Middle frontal gyrus (tissue), 1 donor: ENCODE data around the gene TSPYL4.
A peak's percentile ranks its signal among the peaks of the same experiment; 100 is the strongest.

ENCODE experiments used
- DNase-seq: peaks from one replicate; pipeline ENCODE4 v3.0.0-alpha.2; 2015; ENCODE audit warnings: low spot score; ENCODE audit errors: extremely low spot score

TSPYL4 gene

DNA sequence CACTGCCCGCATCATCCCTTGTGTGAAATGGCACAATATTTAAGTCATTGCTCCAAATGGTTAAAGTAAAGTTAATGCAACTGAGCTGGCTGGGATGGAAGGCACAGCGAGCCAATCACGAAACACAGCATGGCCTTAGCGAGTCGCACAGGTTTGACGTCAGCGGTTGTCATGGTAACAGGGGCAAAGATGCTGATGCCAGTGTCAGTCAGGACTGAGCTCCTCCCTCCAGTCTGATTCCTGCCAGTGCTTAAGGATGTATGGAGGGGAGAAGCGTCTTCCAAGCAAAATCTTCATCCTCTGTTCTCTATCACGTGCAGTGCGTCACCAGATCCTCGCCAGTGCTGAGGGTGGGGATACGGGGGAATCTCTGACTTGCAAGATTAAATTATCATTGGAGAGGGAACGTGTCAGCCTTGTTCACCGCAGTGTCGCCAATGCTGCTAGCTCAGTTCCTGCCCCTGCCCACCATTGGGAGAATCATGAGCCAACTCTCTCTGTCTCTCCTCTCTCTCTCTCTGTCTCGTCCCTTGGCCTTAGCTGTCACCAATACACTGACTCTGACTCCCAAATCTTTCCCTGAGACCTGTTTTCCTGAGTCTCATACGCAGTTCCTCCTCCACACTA is 24.5 kb downstream of the TSPYL4 start:
- peak; percentile 96 for DNase-seq

- no peak for DNase-seq
Observed at GRCh38 chr6:116223355-116223754, 30.5 kb downstream of the TSPYL4 start.

DNA sequence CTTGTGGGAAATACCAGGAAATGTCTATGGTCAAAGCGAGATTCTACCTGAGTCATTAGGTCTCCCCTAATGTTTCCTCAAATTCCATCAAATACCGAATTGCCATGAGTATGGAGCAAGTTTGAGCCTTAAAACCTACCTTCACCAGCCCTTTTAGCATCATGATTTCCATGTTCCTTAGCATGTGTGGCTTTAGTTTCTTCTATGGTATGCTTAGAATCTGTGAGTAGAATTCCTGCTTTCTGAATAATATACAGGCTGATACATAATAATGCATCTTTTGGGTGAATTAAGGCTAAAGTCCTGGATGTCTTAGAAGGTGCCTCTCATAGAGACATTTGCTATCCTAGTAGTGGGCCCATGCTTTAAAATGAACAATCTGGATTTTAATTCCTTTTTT is 32.0 kb downstream of the TSPYL4 start:
- no peak for DNase-seq

DNA sequence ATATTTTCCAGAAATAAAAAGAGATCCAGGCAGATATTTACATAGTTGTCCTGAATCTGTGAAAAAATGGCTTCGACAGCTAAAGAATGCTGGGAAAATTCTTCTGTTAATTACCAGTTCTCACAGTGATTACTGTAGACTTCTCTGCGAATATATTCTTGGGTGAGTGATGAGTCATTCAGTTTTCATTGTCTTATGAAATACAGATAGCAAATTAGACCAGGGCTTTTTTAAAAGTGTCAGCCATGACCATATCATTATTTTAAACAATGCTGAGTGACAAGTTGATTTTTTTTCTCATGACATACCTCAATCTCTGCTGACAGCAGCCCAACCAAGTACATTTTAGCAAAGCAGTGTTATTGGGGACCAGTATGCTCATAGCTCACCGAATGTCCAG is 32.8 kb downstream of the TSPYL4 start:
- no peak for DNase-seq

- no peak for DNase-seq
Observed at GRCh38 chr6:116218866-116219265, 35.0 kb downstream of the TSPYL4 start.

GRCh38 chr6:116218172-116218633 is 35.7 kb downstream of the TSPYL4 start:
- DNase-seq = no peak

DNA sequence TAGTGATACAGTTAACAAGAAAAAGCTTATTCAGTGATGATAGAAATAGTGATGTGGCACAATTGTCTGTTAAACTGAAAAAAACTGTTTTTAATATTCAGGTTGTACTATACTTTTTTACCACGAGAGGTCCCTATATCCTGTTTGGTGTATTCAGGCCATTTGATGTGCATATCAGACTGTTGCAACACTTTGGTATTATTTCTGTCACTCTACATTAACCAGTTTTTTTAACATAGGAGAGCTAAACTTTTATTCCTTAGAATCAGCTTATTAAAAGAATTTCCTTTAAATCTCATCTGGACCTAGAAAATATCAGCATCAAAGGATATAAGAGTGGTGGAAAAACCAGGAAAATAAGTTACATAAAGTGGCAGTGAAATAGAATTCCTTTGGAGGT is 36.8 kb downstream of the TSPYL4 start:
- DNase-seq = no peak

DNA sequence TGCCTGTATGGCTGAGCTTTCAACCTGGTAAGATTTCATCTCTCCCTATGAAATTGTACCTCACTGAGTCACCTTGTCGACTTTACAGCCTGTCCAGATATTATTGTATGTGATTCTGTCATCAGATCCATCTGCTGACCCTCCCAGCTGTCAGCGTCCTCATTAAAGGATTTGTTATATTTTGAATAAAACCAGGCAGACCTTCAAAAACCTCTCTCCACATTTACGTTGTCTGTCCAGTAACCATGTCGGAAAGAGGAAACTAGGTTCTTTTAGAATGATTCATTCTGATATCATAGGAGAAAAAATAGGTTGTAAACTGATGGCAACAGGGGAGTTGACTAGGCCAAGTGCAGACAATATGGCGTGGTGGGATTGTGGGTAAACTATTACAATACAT is 38.5 kb downstream of the TSPYL4 start:
- DNase-seq = no peak

GRCh38 chr6:116214681-116215080 is 39.2 kb downstream of the TSPYL4 start:
- no peak for DNase-seq

DNA sequence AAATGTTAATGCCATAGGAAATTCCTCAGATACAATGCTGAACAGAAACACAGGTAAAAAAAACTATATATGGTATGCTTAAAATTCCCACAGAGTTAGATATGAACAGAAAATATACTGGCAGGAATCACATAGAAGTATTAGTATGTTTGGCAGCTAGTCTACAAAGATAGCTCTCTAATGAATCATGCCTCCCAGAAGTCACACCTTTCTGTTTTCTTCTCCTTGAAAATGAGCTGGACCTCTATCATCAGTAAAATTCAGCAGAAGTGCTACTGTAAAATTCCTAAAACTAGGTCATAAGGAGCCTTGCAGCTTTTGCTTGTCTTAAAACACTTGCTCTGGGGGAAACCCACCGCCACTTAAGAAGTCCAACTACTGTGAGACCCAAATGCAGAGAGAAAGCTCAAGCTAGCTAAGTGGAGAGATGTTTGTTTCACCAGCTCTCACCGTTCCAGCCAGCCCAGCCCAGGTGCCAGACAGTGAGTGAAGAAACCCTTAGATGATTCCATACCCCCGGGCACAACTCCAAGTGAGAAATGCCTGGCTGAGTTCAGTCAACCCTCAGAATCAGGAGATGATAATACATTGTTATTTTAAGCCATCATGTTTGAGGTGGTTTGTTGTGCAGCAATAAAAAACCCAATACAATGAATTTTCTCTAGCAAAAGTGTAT is 43.0 kb downstream of the TSPYL4 start:
- DNase-seq = no peak

GRCh38 chr6:116210316-116210715 is 43.6 kb downstream of the TSPYL4 start:
- no peak for DNase-seq

- DNase-seq = no peak
Observed at GRCh38 chr6:116208056-116208785, 45.7 kb downstream of the TSPYL4 start.

DNA sequence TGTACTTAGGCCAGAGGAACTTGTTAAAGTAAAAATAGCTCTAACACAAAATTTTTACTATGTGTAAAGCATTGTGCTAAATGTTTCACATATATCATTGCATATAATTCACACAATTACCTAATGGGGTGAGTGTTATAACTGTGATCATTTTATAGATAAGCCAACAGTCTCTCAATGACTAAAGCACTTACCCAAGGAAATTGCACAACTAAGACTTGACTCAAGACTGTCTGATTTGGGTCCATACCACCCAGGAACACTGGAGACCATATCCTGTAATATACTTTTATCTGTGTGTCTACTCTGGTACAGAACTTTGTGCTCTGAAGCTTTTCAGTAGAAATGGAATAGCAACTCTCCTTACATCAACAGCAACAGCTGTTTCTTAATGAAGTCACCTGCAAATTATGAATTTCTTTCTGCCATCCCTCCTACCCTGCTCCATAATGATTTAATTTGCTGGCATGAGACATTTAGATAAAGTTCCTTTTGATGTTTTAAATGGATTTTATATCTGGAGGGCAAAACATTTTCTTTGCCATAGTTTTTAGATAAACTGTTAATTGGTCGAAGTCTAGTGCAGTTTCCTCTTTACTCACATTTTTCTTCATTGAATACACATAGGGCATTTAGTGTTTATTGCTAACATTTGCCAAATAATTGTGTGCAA is 47.5 kb downstream of the TSPYL4 start:
- no peak for DNase-seq

- no peak for DNase-seq
Observed at GRCh38 chr6:116205281-116205680, 48.6 kb downstream of the TSPYL4 start.

GRCh38 chr6:116201538-116201937 is 52.3 kb downstream of the TSPYL4 start:
- DNase-seq = no peak

DNA sequence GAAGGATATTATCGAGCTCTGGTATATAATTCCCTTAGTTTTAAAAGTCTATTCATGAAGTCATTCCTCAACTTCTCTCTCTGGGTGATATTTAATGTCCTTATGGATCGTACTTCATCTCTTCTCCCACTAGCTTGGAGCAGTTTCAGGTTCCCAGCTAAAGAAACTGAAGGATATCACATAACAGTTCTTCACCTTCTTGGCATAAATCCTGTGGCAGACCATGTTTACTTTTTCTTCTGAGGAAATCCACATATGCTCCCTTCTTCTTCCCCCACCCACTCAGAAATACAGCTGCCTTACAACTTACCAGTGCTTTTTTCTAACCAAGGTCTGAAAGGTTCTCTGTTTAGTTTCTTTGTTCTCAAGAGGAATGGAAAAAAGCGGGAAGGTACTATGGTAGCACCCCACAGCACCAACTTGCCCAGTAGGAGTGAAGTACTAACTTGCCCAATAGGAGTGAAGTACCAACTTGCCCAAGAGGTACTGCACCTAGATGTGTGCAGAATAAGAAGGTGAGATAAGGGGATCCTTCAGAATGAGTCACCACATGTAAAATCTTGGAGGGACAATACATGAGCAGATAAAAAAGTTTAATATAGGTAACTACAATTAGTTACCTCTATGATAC is 53.1 kb downstream of the TSPYL4 start:
- DNase-seq = no peak
